ENCODE measurements around the gene JUN. TPM values are rescaled to one million over a fixed set of nuclear protein-coding genes. Genes with fewer than 3 reads are reported as not detected.

The JUN gene
- total RNA-seq, 2 experiments from 2014 or later: 26.1 to 26.3 TPM

DNA sequence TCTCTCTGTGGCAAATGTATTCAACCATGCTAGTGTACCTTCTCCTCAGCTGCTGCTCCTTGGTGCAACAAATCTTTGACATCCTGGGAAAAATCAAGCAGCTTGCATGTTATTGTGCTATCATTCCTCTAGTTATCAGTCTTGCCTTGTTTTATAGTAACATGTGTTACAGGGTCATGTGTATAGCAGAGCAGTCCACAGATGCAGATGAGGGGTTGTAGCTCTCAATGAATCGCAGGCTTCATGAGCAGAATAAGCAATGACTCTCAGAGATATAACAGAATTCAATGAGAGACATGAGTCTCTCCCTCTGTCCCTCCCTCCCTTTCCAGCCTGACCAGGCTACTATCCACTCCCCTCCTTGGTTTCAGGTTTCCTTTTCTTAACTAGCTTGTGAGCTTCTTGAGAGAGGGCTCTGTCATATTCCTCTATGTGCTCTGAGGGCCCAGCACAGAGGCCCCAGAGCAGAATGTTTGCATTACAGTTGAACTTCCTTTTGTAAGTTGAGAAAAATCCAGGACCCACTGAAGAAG lies 15.1 kb upstream of the JUN start:
- no peak for DNase-seq
- Mint-ChIP-seq H3K27ac (no peak overlapping the region), H3K27me3 (no peaks in the 10 kb centered on the region), H3K36me3 (peaks cover 3% of the 10 kb centered on the region), H3K9me3 (no peaks in the 10 kb centered on the region), H3K4me3 (no peak overlapping the region), H3K4me1 (peaks cover 7% of the 10 kb centered on the region)

DNA sequence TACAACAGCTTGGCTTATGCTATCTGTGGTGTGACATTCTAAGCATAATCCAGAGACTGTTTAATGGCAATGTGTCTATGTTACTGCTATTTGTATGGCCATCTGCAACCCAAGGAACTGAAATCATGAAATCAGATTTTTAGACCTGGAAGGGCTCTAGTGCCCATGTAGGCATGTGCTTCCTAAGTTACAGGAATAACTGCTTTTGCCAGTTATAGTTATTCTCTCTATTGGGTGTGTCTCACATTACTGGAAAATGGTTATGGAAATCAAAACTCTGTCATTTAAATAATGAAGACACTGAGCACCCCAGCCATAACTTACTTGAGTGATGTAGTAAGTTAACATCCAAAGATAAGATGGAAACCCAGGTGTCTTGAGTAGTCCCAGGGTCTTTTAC lies 12.6 kb upstream of the JUN start:
- no peak overlapping the region for H3K27ac Mint-ChIP-seq
- peaks cover 9% of the 10 kb centered on the region for H3K4me1 Mint-ChIP-seq
- no peaks in the 10 kb centered on the region for H3K27me3 Mint-ChIP-seq
- no peaks in the 10 kb centered on the region for H3K9me3 Mint-ChIP-seq
- H3K36me3 Mint-ChIP-seq: peaks cover 2% of the 10 kb centered on the region
- H3K4me3 Mint-ChIP-seq: no peak overlapping the region
- no peak for DNase-seq

DNA sequence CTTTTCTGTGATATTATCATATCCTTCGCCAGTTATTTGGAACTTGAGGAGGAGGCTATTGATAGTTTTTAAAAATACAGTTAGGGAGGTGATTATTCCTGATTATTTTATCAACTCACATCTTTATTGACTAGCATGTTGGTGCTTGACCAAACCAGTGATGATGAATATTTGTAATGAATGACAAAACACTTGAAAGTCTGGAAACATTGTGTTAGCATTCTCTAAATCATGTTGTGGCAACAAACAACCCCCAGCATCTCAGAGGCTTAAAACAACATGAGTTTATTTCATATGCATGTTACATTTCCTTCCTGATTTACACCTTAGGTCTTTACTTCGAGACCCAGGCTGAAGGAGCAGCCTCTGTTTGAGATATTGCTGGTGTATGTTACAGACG lies 10.7 kb upstream of the JUN start:
- no peaks in the 10 kb centered on the region for H3K27me3 Mint-ChIP-seq
- peaks cover under 1% of the 10 kb centered on the region for H3K9me3 Mint-ChIP-seq
- DNase-seq: no peak
- H3K4me3 Mint-ChIP-seq: no peak overlapping the region
- no peak overlapping the region for H3K27ac Mint-ChIP-seq
- peaks cover 21% of the 10 kb centered on the region for H3K4me1 Mint-ChIP-seq
- peaks cover under 1% of the 10 kb centered on the region for H3K36me3 Mint-ChIP-seq

DNA sequence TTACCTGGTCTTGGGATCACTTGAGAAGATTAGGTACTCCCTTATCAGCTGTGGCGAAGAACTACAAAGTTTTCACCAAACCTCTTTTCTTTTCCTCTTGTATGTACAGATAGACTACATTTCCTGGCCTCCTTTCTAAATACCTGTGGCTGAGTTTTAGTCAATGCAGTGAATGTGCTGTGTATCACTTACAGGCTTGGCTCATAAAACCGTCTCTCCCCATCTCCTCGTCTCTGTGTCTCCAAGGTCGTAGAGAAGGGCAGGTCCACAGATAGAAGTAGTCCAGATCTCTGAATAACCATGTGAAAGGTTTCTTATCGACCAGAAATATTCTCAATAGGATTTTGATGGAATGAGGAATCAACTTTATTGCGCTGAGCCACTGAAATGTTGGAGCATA lies 9.0 kb upstream of the JUN start:
- Mint-ChIP-seq H3K27ac (no peak overlapping the region), H3K27me3 (no peaks in the 10 kb centered on the region), H3K9me3 (peaks cover 9% of the 10 kb centered on the region), H3K4me3 (no peak overlapping the region), H3K4me1 (peaks cover 24% of the 10 kb centered on the region), H3K36me3 (peaks cover 11% of the 10 kb centered on the region)
- no peak for DNase-seq

DNA sequence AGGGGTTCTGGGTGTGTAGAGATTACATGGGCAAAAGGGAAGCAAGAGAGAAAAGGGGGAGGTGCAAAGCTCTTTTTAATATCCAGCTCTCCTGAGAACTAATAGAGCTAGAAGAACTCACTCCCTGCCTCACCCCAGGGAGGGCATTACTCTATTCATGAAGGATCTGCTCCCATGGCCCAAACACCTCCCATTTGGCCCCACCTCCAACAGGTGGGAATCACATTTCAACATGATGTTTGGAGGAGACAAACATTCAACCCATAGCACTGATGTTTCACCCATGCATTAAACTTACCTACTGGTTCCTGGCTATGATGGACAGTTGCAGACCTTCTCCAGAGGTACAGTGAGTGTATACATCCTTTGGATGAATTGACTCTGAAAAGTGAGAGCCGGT lies 7.3 kb upstream of the JUN start:
- Mint-ChIP-seq H3K9me3 (peaks cover 12% of the 10 kb centered on the region), H3K27me3 (no peaks in the 10 kb centered on the region), H3K36me3 (peaks cover 18% of the 10 kb centered on the region), H3K4me1 (peaks cover 27% of the 10 kb centered on the region), H3K4me3 (no peak overlapping the region), H3K27ac (no peak overlapping the region)
- DNase-seq: no peak

DNA sequence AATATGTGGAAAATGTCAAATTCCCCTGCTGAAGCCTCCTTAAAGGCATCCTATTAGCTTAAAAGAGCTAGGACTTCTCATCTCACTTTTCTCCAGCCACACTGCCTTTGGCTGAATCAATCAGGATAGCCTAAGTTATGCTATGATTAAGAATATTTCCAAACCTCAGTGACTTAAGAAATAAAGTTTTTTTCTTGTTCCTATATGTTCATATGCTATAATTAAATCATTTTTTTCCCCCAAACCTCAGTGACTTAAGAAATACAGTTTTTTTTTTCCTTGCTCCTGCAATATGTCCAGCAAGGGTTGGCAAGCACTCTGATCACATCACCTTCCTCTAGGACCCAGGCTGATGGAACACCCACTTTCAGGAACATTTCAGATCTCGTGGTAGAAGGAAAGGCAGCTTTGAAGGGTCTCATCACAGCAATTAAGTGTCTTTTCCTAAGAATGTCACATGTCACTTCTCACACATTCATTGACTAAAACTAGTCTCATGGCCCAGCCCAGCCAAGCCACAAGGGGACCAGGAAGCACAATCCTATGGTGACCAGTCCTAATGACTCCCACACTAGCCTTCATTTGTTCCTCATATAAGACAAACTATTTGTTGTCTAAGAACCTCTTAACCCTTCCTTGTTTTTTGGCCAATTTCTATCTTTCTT lies 6.3 kb upstream of the JUN start:
- H3K4me1 Mint-ChIP-seq: peaks cover 28% of the 10 kb centered on the region
- H3K27ac Mint-ChIP-seq: no peak overlapping the region
- H3K4me3 Mint-ChIP-seq: no peak overlapping the region
- peaks cover 12% of the 10 kb centered on the region for H3K9me3 Mint-ChIP-seq
- DNase-seq: no peak
- peaks cover 18% of the 10 kb centered on the region for H3K36me3 Mint-ChIP-seq
- no peaks in the 10 kb centered on the region for H3K27me3 Mint-ChIP-seq

DNA sequence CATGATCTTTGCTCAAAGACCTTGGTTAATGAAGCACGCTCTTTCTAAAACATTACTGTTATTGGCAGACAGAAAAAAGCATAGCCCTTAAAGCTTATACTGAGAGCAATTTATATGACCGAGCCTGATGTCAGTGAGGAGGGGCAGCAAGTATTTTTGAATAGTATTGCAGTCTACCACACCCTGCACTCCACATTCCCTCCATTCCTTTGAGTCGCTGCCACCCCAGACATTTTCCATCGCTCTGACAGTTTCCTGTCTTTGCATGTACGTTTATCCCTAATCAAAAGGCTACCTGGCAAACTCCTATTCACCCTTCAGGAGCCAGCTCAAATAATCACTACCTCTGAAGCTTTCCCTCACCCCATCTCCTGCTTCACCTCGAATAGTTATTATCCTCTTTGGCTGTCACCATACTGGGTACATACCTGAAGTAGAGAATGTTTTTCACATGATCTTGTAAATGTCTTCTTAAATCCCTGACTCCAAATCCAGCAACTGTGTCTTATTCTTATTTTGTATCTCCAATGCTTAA lies 5.5 kb upstream of the JUN start:
- no peak for DNase-seq
- H3K27me3 Mint-ChIP-seq: no peaks in the 10 kb centered on the region
- peaks cover 18% of the 10 kb centered on the region for H3K36me3 Mint-ChIP-seq
- H3K27ac Mint-ChIP-seq: no peak overlapping the region
- H3K4me1 Mint-ChIP-seq: peaks cover 26% of the 10 kb centered on the region
- peaks cover 12% of the 10 kb centered on the region for H3K9me3 Mint-ChIP-seq
- no peak overlapping the region for H3K4me3 Mint-ChIP-seq

DNA sequence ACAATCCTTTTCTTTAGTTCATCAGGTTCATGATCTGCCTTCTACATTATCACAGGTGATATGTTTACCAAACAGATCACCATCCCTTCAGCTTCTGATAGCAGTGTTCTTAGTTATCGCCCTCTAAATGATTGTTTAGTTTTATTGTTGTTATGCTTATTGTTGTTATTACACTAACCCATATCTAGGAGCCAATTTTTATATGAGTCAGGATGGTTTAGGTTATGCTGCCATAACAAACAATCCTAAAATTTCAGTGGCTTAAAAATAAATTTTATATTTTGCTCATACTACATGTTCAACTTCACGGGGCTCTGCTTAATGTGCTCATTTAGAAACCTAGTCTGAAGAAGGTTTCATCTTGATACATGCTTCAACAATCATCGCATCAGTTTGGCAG lies 4.4 kb upstream of the JUN start:
- Mint-ChIP-seq H3K9me3 (peaks cover 12% of the 10 kb centered on the region), H3K36me3 (peaks cover 18% of the 10 kb centered on the region), H3K27ac (no peak overlapping the region), H3K4me1 (peaks cover 24% of the 10 kb centered on the region), H3K4me3 (no peak overlapping the region), H3K27me3 (no peaks in the 10 kb centered on the region)
- DNase-seq: no peak

DNA sequence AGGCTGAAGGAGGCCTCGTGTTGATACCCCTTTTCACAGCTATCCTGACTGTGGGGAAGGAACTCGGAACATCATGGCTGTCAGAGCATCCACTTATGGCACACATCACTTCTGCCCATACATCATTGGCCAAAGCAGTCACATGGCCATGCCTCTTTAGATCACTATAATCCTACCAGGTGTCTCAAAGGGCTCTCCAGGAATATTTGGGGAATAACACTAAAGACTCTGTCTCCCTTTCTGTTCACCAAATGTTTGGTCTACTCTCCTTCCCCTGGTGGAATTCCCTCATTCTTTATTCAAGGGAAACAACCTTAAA lies 3.0 kb upstream of the JUN start:
- H3K4me3 Mint-ChIP-seq: no peak overlapping the region
- peaks cover 29% of the 10 kb centered on the region for H3K4me1 Mint-ChIP-seq
- no peak for DNase-seq
- H3K9me3 Mint-ChIP-seq: peaks cover 12% of the 10 kb centered on the region
- H3K27me3 Mint-ChIP-seq: no peaks in the 10 kb centered on the region
- H3K27ac Mint-ChIP-seq: no peak overlapping the region
- peaks cover 28% of the 10 kb centered on the region for H3K36me3 Mint-ChIP-seq

DNA sequence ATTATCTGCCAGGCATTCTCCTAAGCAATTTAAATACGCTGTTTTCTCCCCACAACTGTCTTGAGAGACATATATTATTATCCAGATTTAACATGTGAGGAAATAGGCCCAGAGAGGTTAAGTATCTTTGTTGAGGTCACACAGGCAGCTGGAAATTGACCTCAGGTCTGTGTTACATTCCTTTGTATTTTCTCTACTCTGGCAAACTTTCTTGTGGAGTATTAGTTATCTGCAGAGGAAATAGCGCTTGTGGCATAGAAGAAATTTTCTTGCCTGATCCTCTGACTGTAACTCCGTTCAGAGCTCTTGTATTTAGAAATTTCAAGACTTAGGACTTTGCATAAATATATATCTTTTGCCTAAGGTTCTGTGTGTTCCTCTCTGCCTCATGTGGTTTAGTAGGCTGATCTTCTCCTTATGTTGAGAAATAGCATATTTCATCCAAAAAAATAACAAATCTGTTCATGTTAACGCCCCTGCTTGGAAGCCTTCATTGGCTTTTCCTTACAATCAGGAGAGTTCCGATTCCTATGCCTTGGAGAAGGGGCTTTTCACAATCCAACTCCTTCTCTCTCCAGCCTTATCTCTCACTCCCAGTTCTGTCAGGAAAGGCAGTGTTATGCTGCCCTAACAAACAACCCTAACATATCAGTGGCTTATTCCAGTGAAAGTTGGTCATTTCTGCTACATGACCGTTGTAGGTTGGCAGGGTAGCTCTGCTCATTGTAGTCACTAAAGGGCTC lies 2.5 kb upstream of the JUN start:
- H3K27ac Mint-ChIP-seq: no peak overlapping the region
- peaks cover 32% of the 10 kb centered on the region for H3K36me3 Mint-ChIP-seq
- peaks cover 33% of the 10 kb centered on the region for H3K4me1 Mint-ChIP-seq
- no peak overlapping the region for H3K4me3 Mint-ChIP-seq
- H3K9me3 Mint-ChIP-seq: peaks cover 12% of the 10 kb centered on the region
- H3K27me3 Mint-ChIP-seq: no peaks in the 10 kb centered on the region
- no peak for DNase-seq

DNA sequence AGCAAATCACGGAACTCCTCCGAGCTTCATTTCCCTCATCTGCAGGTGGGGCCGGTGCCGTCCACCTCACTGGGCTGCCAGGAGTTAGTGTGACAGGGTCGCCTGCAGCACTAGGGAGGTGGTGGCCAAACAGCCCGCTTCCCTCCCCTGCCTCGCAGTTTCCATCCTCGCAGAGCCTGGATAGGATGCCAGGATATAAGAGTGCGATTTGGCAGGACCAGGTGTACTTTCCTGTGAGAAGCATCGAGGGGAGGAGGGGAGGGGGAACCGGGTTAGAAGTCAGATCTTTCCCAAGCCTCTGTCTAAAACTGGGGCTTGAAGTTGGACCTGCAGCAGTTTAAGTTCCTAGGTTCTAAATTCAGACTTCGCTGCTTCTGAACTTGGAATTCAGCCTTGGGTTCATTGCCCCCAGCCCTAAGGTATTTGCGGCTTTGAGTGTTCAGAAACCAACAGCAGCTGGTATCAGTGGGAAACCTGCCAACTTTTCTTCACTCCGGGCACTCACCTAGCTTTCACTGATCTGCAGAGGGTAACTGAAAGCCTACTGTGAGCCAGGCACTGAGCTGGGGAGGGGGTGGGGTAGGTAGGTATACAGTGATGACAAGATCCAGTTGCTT lies 1.7 kb upstream of the JUN start:
- no peaks in the 10 kb centered on the region for H3K27me3 Mint-ChIP-seq
- H3K9me3 Mint-ChIP-seq: peaks cover 12% of the 10 kb centered on the region
- peaks cover 36% of the 10 kb centered on the region for H3K36me3 Mint-ChIP-seq
- H3K4me3 Mint-ChIP-seq: peak overlapping the region; percentile 92
- DNase-seq: peak; percentile 12
- H3K4me1 Mint-ChIP-seq: peaks cover 33% of the 10 kb centered on the region
- peak overlapping the region; percentile 96 for H3K27ac Mint-ChIP-seq

DNA sequence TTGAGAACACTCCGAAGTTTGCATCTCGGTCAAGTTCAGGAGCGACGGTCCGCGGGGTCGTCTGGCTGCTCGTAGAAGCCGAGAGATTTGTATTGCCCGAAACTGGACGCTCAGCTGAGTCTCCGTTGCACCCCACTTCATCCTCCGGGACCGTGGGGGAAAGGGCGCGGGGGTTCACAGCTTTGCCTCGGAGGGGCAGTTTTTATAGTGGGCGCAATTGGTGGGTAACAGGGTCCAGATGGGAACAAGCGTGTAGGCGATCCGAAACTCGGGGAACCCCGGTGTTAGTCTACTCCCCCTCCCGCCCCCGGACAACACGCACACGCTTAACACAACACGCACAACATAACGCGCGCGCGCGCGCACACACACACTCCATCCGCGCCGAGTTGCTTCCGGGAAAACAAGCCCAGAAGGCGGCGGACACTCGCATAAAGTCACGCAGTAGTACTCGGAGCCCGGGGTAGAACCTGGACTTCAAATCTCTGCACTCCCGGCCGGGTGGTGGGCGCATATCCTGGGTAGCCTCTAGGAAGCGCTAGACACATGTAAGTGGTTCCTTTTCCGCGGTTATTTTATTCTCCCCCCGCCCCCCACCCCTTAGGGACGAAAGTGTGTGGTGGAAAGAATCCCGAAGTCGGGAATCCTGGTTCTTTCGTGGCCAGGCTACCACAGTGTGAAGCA lies 1.1 kb upstream of the JUN start:
- peak overlapping the region; percentile 92 for H3K4me3 Mint-ChIP-seq
- peak; percentile 69 for DNase-seq
- H3K4me1 Mint-ChIP-seq: peaks cover 31% of the 10 kb centered on the region
- H3K36me3 Mint-ChIP-seq: peaks cover 37% of the 10 kb centered on the region
- peaks cover 12% of the 10 kb centered on the region for H3K9me3 Mint-ChIP-seq
- H3K27me3 Mint-ChIP-seq: peaks cover under 1% of the 10 kb centered on the region
- peak overlapping the region; percentile 96 for H3K27ac Mint-ChIP-seq

DNA sequence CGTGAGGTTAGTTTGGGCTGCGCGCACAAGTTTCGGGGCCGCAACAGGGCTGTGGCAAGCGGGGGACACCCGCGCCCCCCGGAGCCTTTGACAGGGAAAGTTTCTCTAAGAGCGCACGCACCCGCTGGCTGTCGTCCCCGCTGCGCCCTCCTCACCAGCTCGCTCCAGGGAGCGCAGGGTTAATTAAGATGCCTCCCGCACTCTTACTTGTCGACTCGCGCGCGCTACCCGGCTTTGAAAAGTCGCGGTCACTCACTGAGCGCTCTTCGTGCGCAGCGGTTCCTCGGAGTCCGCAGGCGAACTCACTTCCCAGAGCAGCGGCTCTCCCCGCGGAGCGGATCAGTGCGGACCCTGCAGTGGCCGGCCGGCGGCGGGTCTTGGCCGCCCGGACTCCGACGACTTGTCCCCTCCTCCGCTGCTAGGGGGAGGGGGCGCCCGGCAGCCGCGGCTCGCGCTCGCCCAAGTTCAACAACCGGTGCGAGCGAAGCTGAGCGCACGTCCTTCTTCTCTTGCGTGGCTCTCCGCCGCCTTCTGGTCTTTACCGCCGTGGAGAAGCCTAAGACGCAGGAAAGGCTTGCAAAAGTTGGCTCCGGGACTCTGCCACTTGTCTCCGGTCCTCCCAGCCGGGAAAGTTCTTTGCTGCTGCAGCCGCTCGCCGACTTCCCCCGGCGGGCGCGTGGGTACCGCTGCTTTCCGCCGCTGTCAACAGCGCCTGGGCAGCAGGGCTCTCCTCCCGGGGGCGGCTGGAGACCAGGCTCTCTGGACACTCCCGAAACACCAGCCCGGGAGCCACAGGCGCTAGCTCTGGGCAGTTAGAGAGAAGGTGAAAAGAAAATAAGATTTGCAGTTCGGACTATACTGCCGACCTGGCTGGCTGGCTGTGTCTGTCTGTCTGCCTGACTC lies 506 bp downstream of the JUN start:
- peaks cover 26% of the 10 kb centered on the region for H3K4me1 Mint-ChIP-seq
- peaks cover 30% of the 10 kb centered on the region for H3K36me3 Mint-ChIP-seq
- peak overlapping the region; percentile 92 for H3K4me3 Mint-ChIP-seq
- peak overlapping the region; percentile 96 for H3K27ac Mint-ChIP-seq
- peaks cover 3% of the 10 kb centered on the region for H3K27me3 Mint-ChIP-seq
- DNase-seq: peak; percentile 53
- peaks cover 8% of the 10 kb centered on the region for H3K9me3 Mint-ChIP-seq
